COLO668 (cell line): Measurements from ENCODE around the gene KRT40.

ENCODE experiments used
- DNase-seq: peaks from one replicate; lab custom pipeline; 2025; ENCODE audit not compliant: unreplicated experiment; lab: John Stamatoyannopoulos, UW

Gene KRT40

GRCh38 chr17:40997361-40997760 is 13.2 kb upstream of the KRT40 start:
- DNase-seq: no peak

- DNase-seq: no peak
Measured at GRCh38 chr17:40996829-40997228, 12.7 kb upstream of the KRT40 start.

DNA sequence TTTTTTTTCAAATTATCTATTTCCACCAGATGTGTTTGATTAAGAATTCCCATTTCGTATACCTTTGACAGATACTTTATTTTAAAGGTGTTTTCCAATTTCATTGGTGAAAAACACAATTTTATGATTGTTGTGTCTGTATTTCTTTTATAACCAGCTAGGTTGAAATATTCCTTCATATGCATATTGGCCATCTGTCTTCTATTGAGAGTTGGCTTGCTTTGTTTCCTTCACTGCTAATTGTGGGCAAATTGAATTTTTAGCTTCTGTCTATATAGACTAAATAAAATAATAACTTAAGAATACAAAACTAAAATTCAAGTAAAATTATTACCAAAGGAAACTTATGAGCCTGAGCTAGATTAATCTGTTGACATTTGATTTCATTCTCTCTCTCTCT is 11.0 kb upstream of the KRT40 start:
- DNase-seq: no peak

DNA sequence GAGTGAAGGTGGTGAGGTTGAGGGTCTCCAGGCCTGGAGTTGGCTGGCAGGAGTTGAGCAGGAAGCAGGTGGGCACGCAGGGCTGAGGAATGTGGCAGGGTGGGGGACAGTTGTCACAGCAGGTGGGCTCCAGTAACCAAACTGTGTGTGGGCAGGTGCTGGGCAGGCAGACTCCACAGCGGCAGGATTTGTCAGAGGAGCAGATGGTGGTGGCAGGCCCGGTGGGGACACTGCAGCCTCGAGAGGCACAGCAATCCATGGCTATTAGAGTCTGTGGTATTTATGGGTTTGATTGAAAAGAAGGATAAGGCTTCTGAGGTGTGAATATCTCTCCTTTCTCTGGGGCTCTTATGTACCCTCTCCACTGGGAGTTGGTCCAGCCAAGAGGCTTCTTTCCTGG is 9.7 kb upstream of the KRT40 start, which contains the start of gene KRTAP3-3:
Gene KRTAP3-3, minus strand, starts transcription at position 326 of the 400 bp plus-strand sequence. Its CDS starts 67 bp downstream, at position 259.
- peak; percentile 30 for DNase-seq

GRCh38 chr17:40993084-40993483 is 9.0 kb upstream of the KRT40 start:
- no peak for DNase-seq

DNA sequence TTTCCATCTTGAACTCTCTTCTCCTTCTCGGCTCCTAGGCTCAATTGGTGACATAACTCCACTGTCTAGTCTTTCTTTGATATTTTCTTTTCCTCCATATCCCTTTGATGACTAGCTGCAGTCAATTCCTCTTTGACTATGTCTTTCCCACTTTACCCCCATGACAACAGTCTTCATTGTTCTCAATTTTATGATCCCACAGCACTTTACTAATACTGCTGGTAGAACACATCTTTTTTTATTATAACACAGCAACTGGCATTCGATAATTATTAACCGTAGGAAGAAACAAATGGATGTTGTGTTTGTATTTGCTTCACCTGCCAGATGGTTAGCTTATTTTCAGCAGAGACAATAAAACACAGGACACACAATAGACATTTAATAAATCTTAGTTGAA is 8.5 kb upstream of the KRT40 start:
- DNase-seq: no peak

DNA sequence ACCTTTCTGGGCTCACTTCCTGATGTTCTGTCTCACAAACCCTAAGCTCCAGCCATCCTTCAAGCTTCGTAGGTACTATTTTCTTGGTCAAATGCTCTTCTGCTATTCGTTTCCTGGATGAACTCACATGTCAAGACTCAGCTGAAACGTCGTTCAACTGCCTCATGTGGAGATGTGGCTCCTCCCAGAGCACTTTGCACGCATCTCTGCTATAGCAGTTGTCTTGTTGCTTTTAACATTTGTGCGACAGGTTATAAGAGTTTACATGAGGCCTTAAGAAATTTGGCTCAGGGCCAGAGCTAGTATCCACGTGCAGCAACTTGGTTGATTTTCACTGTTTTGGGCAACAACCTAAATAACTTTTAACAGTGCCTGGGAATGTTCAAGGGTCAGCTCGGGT is 2.8 kb upstream of the KRT40 start:
- no peak for DNase-seq

DNA sequence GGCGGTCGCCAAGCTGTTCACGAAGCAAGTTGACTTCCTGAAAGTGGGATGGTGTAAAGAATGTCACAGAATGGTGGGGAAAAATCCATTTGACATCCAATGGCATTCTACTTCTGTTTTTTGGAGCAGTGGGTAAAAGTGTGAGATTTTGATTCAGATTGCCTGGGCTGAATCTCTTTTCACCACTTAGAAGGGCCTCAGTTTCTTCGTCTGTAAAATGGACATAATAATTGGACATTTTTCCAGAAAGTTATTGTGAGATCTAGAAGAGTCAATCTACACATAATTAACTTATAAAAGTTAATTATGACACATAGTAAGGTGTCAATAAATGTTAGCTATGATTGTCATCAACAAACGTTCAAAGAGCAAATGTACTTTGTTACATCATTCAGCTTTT is 3.0 kb downstream of the KRT40 start:
- DNase-seq: no peak

GRCh38 chr17:40980596-40980995 is 3.5 kb downstream of the KRT40 start:
- no peak for DNase-seq

GRCh38 chr17:40980117-40980516 is 4.0 kb downstream of the KRT40 start:
- DNase-seq: no peak

GRCh38 chr17:40978575-40979151 is 5.5 kb downstream of the KRT40 start:
- no peak for DNase-seq

GRCh38 chr17:40975516-40975915 is 8.6 kb downstream of the KRT40 start:
- no peak for DNase-seq

- no peak for DNase-seq
Measured at GRCh38 chr17:40974366-40974765, 9.8 kb downstream of the KRT40 start.

DNA sequence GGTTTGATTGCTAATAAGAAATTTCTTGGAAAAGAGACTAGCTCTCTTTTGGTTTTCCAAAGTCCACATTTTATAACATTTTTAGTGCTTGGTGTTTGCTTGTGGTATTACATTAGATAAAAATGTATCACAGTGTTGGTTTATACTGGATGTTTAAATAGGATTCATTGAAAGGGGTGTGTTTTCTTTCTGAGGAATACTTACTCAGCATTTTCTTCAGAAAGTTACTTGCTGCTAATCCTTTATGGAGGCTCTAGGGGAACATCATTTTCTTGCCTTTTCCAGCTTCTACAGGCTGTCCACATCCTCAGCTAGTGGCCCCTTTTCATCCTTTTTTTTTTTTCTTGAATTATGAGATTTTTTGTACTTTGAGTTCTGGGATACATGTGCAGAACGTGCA is 16.5 kb downstream of the KRT40 start:
- DNase-seq: no peak

DNA sequence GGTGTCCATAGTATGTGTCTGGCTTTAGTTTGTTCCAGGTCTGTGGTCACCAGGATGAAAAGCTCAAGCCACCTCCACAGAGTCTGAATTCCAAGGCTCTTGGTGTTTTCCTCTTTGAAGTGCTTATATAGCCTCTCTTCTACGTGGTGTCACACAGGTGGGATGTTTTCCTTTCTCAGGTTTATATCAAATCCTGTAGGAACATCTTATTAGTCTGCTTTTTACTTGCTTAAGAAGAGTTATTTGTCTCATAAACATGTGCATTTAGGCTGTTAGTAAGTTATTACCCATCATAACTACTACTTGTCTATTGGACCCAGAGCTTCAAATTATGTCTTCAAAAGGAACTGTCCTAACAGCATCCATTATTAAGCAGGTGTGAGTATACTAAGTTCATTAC is 17.3 kb downstream of the KRT40 start, which contains the start of gene KRT39:
Gene KRT39, minus strand, starts transcription at position 101 of the 400 bp plus-strand sequence. Its CDS starts 92 bp downstream, at position 9.
- no peak for DNase-seq

DNA sequence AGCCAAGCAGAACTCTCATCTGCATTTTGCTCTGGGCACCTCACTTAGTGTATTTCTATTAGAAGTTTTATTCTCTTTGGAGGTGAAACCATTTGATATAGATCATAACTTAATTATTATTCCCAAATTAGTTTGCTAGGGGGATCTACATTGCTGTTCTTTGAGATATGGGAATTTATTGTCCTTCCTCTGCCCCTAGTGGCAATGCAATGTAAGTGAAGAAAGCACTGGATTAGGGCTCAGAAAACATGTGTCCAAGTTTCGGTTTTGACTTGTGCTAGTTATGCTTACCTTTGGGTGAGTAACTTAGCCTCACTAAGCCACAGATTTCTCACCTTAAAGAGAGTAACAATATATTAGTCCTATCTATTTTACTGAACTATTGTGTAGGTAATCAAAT is 20.3 kb downstream of the KRT40 start:
- no peak for DNase-seq

GRCh38 chr17:40962059-40962561 is 22.0 kb downstream of the KRT40 start:
- DNase-seq: no peak

GRCh38 chr17:40961591-40961990 is 22.5 kb downstream of the KRT40 start:
- no peak for DNase-seq

- DNase-seq: no peak
Measured at GRCh38 chr17:40960144-40960543, 24.0 kb downstream of the KRT40 start.

GRCh38 chr17:40958086-40958953 is 25.8 kb downstream of the KRT40 start:
- peak; percentile 2 for DNase-seq

- DNase-seq: no peak
Measured at GRCh38 chr17:40956401-40957254, 27.5 kb downstream of the KRT40 start.
